ENCODE measurements around the gene CCDC192. TPM values are rescaled to one million over a fixed set of nuclear protein-coding genes. Genes with fewer than 3 reads are reported as not detected.
"Not testable (repeated sequence)": the region's sequence is repeated elsewhere in the genome, so short reads cannot be mapped to it uniquely, and the experiment has no call there.

Gene CCDC192
- total and polyA plus RNA-seq, 2 experiments from 2014 or later: 0.92 TPM; not detected in 1

DNA sequence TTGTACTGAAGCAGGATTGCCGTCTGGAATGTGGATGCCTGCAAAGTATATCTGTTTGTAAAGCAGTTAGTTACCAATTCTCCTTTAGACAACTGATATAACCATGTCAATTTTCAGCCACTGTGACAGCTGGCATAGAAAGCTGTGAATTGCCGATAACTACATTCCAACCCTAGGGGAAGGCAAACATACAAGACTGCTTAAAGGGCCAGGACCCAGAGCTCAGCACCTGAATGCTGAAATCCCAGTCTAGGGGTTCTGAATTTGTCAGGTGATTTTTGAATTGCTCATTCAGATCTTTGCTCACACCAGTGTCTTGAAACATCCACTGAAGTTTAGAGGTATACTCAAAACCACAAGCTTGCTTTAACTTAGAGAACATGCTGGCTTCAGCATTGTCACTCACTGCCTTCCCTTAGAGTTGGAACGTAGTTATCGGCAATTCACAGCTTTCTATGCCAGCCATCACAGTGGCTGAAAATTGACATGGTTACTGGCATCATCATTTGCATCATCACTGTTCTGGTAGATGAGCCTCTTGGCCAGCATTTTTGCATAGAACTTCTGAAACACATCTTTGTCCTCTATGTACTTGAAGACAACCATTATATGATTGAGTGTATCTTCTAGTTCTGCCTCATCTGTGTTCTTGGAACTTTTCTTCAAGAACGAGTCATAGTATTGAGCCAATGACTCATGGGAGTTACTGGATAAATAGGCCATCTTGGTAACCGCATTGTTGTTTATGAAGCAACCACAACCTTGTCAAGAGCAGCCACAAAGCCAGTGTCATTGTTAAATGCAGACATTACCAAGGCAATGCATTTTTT lies 82.1 kb downstream of the CCDC192 start:
- no peak overlapping the region for H3K27ac ChIP-seq
- no peak for TF ChIP-seq CTCF (IDR thresholded peaks at IDR 0.05; ENCODE audit: low read depth, low read length)
- no peaks in the 10 kb centered on the region for H3K4me1 ChIP-seq (ENCODE audit: low read depth)
- no peaks in the 10 kb centered on the region for H3K36me3 ChIP-seq
- no peaks in the 10 kb centered on the region for H3K9me3 ChIP-seq (ENCODE audit: low read depth)
- H3K4me3 ChIP-seq: no peak overlapping the region
- no peaks in the 10 kb centered on the region for H3K27me3 ChIP-seq
- peak in 1 of 2 donors; percentile 82 for DNase-seq (ENCODE audit: low read depth in 1 of 2, low spot score in 1 of 2)

- no peak for TF ChIP-seq CTCF (IDR thresholded peaks at IDR 0.05; ENCODE audit: low read depth, low read length)
- no peaks in the 10 kb centered on the region for H3K27me3 ChIP-seq
- H3K9me3 ChIP-seq (ENCODE audit: low read depth): no peaks in the 10 kb centered on the region
- H3K36me3 ChIP-seq: no peaks in the 10 kb centered on the region
- H3K27ac ChIP-seq: no peak overlapping the region
- H3K4me1 ChIP-seq (ENCODE audit: low read depth): no peaks in the 10 kb centered on the region
- no peak for DNase-seq (ENCODE audit: low read depth in 1 of 2, low spot score in 1 of 2)
- H3K4me3 ChIP-seq: no peak overlapping the region
Observed at GRCh38 chr5:127791439-127791838, 88.2 kb downstream of the CCDC192 start.

GRCh38 chr5:127791908-127792307 lies 88.7 kb downstream of the CCDC192 start:
- H3K27ac ChIP-seq; H3K4me3 ChIP-seq; DNase-seq (ENCODE audit: low read depth in 1 of 2, low spot score in 1 of 2); H3K4me1 ChIP-seq (ENCODE audit: low read depth); H3K36me3 ChIP-seq; H3K27me3 ChIP-seq; H3K9me3 ChIP-seq (ENCODE audit: low read depth): not testable (repeated sequence)

DNA sequence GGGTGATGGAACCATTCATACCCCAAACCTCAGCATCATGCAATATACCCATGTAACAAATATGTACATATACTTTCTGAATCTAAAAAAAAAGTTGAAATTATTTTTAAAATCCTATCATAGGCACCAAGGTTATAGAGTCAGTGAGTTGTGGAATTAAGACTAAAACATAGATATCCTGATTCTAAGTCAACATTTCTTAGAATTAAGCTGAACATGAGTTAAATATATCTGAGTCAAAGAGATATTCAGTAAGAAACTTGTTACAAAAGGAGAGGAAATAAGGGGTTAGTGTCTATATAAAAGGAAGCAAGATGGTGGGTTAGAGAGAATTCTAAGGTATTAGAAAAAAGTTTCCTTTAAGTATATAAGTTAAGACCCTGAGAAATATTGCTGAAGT lies 89.9 kb downstream of the CCDC192 start:
- Histone ChIP-seq H3K9me3 (ENCODE audit: low read depth) (no peaks in the 10 kb centered on the region), H3K4me3 (no peak overlapping the region), H3K27me3 (no peaks in the 10 kb centered on the region), H3K4me1 (ENCODE audit: low read depth) (no peaks in the 10 kb centered on the region), H3K36me3 (no peaks in the 10 kb centered on the region), H3K27ac (no peak overlapping the region)
- no peak for DNase-seq (ENCODE audit: low read depth in 1 of 2, low spot score in 1 of 2)
- no peak for TF ChIP-seq CTCF (IDR thresholded peaks at IDR 0.05; ENCODE audit: low read depth, low read length)

DNA sequence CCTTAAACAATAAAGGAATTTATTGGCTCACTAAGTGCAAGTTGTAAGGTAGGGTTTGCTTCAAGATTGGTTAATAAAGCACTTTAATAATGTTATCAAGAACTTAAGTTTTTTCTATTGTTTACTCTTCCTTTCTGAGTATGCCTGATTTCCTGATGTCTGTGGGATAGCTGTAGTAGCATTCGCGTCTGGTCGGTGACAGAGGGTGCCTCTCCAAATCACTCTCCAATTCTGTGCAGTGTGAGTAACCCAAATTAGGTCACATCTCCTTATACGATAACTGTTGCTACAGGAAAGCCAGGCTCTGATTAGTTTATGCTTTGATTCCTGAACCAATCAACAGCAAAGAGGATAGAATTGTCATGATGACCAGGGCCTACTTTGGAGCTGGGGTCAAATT lies 90.7 kb downstream of the CCDC192 start:
- H3K9me3 ChIP-seq (ENCODE audit: low read depth): no peaks in the 10 kb centered on the region
- TF ChIP-seq CTCF (IDR thresholded peaks at IDR 0.05; ENCODE audit: low read depth, low read length): no peak
- no peak for DNase-seq (ENCODE audit: low read depth in 1 of 2, low spot score in 1 of 2)
- H3K27me3 ChIP-seq: no peaks in the 10 kb centered on the region
- H3K27ac ChIP-seq: no peak overlapping the region
- H3K36me3 ChIP-seq: no peaks in the 10 kb centered on the region
- no peak overlapping the region for H3K4me3 ChIP-seq
- H3K4me1 ChIP-seq (ENCODE audit: low read depth): no peaks in the 10 kb centered on the region

DNA sequence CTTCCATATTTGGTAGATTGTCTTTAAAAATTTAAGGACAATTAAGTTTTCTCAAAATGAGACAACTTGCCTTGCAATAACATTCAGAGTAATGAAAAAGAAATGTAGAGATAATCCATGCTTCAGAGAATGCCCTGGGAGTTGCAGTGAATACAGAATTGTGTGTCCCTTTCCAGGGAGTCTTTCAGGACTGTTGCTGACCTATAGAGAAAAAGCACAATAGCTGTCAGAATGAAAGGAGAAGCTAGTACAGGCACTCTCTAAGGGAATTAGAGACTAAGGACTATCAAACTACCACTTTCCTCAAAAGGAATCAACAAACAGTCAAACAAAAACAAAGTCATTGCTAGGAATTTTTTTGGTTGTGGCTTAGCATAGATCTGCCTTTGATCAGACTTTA lies 93.0 kb downstream of the CCDC192 start:
- no peak overlapping the region for H3K4me3 ChIP-seq
- no peaks in the 10 kb centered on the region for H3K4me1 ChIP-seq (ENCODE audit: low read depth)
- no peak for DNase-seq (ENCODE audit: low read depth in 1 of 2, low spot score in 1 of 2)
- H3K36me3 ChIP-seq: no peaks in the 10 kb centered on the region
- H3K27ac ChIP-seq: no peak overlapping the region
- H3K9me3 ChIP-seq (ENCODE audit: low read depth): no peaks in the 10 kb centered on the region
- H3K27me3 ChIP-seq: no peaks in the 10 kb centered on the region
- no peak for TF ChIP-seq CTCF (IDR thresholded peaks at IDR 0.05; ENCODE audit: low read depth, low read length)
